ENCODE data around the gene IMPG1. TPM values are rescaled to one million over a fixed set of nuclear protein-coding genes. Genes with fewer than 3 reads are reported as not detected.

IMPG1 gene
- total RNA-seq, 1 experiment from 2014 or later = not detected

DNA sequence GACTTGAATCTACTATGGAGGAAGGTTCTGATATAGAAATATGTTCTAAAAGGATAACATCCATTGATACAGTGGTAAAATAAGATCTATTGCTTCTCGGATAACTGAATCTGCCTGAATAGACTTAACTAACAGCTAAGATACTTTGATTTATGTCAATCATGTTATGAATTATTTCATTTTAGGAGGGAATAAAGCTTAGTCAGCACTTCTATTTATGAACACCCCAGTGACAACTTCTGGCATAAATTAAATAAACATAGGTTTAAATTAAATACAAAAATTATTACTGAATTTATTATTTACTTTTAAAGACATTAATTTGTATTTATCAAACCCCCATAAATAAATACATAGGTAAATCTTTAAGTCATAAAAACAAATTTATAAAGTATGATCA lies 69.3 kb downstream of the IMPG1 start:
- H2BK5ac ChIP-seq (ENCODE audit: insufficient read length, low read length) = no peak overlapping the region
- H3K36me3 Mint-ChIP-seq (ENCODE audit: insufficient read depth in 1 of 3, low read depth in 3 of 3) = no peaks in the 10 kb centered on the region
- WGBS (ENCODE audit: extremely low coverage, insufficient read length, low lambda C conversion rate) = no CpG with 5 or more reads among the region's 1 CpG

More for the DNA sequence above, 69.3 kb downstream of the IMPG1 start:
- H3K4ac ChIP-seq (ENCODE audit: low read depth, low read length) = no peak overlapping the region
- Mint-ChIP-seq H3K4me1 (peaks cover 12 to 17% of the 10 kb centered on the region in 2 experiments), H3K27me3 (ENCODE audit: low read depth) (peaks cover 1% of the 10 kb centered on the region), H3K4me3 (no peak overlapping the region), H3K9me3 (no peaks in the 10 kb centered on the region), H3K27ac (no peak overlapping the region)
- no peak overlapping the region for H3K27ac ChIP-seq (ENCODE audit: insufficient read length, low read depth, low read length)
- H2AK5ac ChIP-seq (ENCODE audit: insufficient read length, low read length) = no peak overlapping the region
- TF ChIP-seq, protein P1, sequence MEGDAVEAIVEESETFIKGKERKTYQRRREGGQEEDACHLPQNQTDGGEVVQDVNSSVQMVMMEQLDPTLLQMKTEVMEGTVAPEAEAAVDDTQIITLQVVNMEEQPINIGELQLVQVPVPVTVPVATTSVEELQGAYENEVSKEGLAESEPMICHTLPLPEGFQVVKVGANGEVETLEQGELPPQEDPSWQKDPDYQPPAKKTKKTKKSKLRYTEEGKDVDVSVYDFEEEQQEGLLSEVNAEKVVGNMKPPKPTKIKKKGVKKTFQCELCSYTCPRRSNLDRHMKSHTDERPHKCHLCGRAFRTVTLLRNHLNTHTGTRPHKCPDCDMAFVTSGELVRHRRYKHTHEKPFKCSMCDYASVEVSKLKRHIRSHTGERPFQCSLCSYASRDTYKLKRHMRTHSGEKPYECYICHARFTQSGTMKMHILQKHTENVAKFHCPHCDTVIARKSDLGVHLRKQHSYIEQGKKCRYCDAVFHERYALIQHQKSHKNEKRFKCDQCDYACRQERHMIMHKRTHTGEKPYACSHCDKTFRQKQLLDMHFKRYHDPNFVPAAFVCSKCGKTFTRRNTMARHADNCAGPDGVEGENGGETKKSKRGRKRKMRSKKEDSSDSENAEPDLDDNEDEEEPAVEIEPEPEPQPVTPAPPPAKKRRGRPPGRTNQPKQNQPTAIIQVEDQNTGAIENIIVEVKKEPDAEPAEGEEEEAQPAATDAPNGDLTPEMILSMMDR (conservative IDR thresholded peaks at IDR 0.05) = no peak
- H3K9ac ChIP-seq (ENCODE audit: extremely low read depth, insufficient read length, low read length) = no peak overlapping the region
- H3K23me2 ChIP-seq (ENCODE audit: insufficient read length, low read depth, low read length, poor library complexity, severe bottlenecking) = no peaks in the 10 kb centered on the region
- H3K27me3 ChIP-seq (ENCODE audit: insufficient read depth, low read length) = no peaks in the 10 kb centered on the region
- no peak overlapping the region for H4K91ac ChIP-seq (ENCODE audit: insufficient read length, low read depth, low read length)
- H2BK12ac ChIP-seq (ENCODE audit: insufficient read length, low read depth, low read length) = no peak overlapping the region
- H3K9me3 ChIP-seq (ENCODE audit: control insufficient read depth, low read depth, low read length) = no peaks in the 10 kb centered on the region
- no peak overlapping the region for H3K23ac ChIP-seq (ENCODE audit: insufficient read length, low read depth, low read length)
- no peak overlapping the region for H4K5ac ChIP-seq (ENCODE audit: insufficient read length, low read depth, low read length)
- no peak overlapping the region for H2BK15ac ChIP-seq (ENCODE audit: low read depth, low read length)
- H2BK20ac ChIP-seq (ENCODE audit: low read depth, low read length, poor library complexity, severe bottlenecking) = no peak overlapping the region
- no peaks in the 10 kb centered on the region for H3K79me2 ChIP-seq (ENCODE audit: insufficient read depth, low read length)
- no peak overlapping the region for H2BK120ac ChIP-seq (ENCODE audit: low read depth, low read length, poor library complexity, severe bottlenecking)
- no peak overlapping the region for H3K56ac ChIP-seq (ENCODE audit: insufficient read length, low read depth, low read length)
- H3K4me2 ChIP-seq (ENCODE audit: insufficient read depth, insufficient read length, low read length) = no peak overlapping the region
- H3T11ph ChIP-seq (ENCODE audit: low read length) = no peak overlapping the region
- no peak overlapping the region for H2AFZ ChIP-seq (ENCODE audit: low read length)
- no peaks in the 10 kb centered on the region for H4K20me1 ChIP-seq (ENCODE audit: control insufficient read depth, insufficient read depth, insufficient read length)
- no peaks in the 10 kb centered on the region for H3K79me1 ChIP-seq (ENCODE audit: insufficient read depth, low read depth, low read length, poor library complexity, severe bottlenecking)
- no peak overlapping the region for H3K18ac ChIP-seq (ENCODE audit: insufficient read length, low read depth, low read length)
- H3K4me1 ChIP-seq (ENCODE audit: insufficient read depth, low read length) = no peaks in the 10 kb centered on the region
- no peak overlapping the region for H4K8ac ChIP-seq (replicated peaks; ENCODE audit: insufficient read length, low read depth, low read length)
- H3K14ac ChIP-seq (ENCODE audit: insufficient read depth, low read length) = no peak overlapping the region
- DNase-seq = no peak
